ENCODE results near the gene IPO4. TPM values are rescaled to one million over a fixed set of nuclear protein-coding genes. Genes with fewer than 3 reads are reported as not detected.

Gene IPO4
- total RNA-seq, 2 donors from 2014 or later = 56.3 to 67.4 TPM

- TF ChIP-seq CTCF (conservative IDR thresholded peaks at IDR 0.05) = no peak
- no peaks in the 10 kb centered on the region for H3K27me3 Mint-ChIP-seq (ENCODE audit: insufficient read depth)
- H3K9me3 ChIP-seq (ENCODE audit: control insufficient read depth, low read length) = no peaks in the 10 kb centered on the region
- peaks cover 6% of the 10 kb centered on the region for H3K4me1 Mint-ChIP-seq
- no peak for DNase-seq
- H3K9me3 Mint-ChIP-seq = no peaks in the 10 kb centered on the region
- no peak overlapping the region for H3K27ac ChIP-seq (ENCODE audit: low read depth, low read length)
- H3K4me1 ChIP-seq (ENCODE audit: control insufficient read depth, insufficient read depth, low read length) = no peaks in the 10 kb centered on the region
- peaks cover 67% of the 10 kb centered on the region for H3K36me3 ChIP-seq (ENCODE audit: control insufficient read depth, insufficient read depth, low read length)
- no peaks in the 10 kb centered on the region for H3K27me3 ChIP-seq (ENCODE audit: control insufficient read depth, insufficient read depth, low read length, poor library complexity, severe bottlenecking)
- no peak overlapping the region for H3K27ac Mint-ChIP-seq
- H3K9ac ChIP-seq (ENCODE audit: extremely low read depth, low read length, poor library complexity, severe bottlenecking) = no peak overlapping the region
- H3K4me3 ChIP-seq (ENCODE audit: low read length) = no peak overlapping the region
- 94% methylated on average over 11 to 19 of the region's 19 CpGs for WGBS, 2 experiments (ENCODE audit: insufficient coverage in 1 of 2, insufficient read length in 1 of 2)
- no peak overlapping the region for H3K4me3 Mint-ChIP-seq
- peaks cover 50% of the 10 kb centered on the region for H3K36me3 Mint-ChIP-seq (ENCODE audit: low read depth)
Measured at GRCh38 chr14:24184104-24184970, 4.3 kb downstream of the IPO4 start.

GRCh38 chr14:24183014-24183481 lies 5.6 kb downstream of the IPO4 start:
- DNase-seq = no peak
- no peaks in the 10 kb centered on the region for H3K27me3 Mint-ChIP-seq (ENCODE audit: insufficient read depth)
- H3K27ac ChIP-seq (ENCODE audit: low read depth, low read length) = no peak overlapping the region
- TF ChIP-seq CTCF (conservative IDR thresholded peaks at IDR 0.05) = no peak
- H3K27me3 ChIP-seq (ENCODE audit: control insufficient read depth, insufficient read depth, low read length, poor library complexity, severe bottlenecking) = no peaks in the 10 kb centered on the region
- H3K4me3 ChIP-seq (ENCODE audit: low read length) = no peak overlapping the region
- H3K27ac Mint-ChIP-seq = no peak overlapping the region
- WGBS, 2 experiments (ENCODE audit: insufficient coverage in 1 of 2, insufficient read length in 1 of 2) = 94 to 100% methylated on average over 8 to 15 of the region's 15 CpGs
- no peak overlapping the region for H3K9ac ChIP-seq (ENCODE audit: extremely low read depth, low read length, poor library complexity, severe bottlenecking)
- H3K36me3 Mint-ChIP-seq (ENCODE audit: low read depth) = peaks cover 61% of the 10 kb centered on the region
- H3K9me3 ChIP-seq (ENCODE audit: control insufficient read depth, low read length) = no peaks in the 10 kb centered on the region
- peaks cover 5% of the 10 kb centered on the region for H3K4me1 Mint-ChIP-seq
- H3K4me3 Mint-ChIP-seq = no peak overlapping the region
- peaks cover 74% of the 10 kb centered on the region for H3K36me3 ChIP-seq (ENCODE audit: control insufficient read depth, insufficient read depth, low read length)
- no peaks in the 10 kb centered on the region for H3K9me3 Mint-ChIP-seq
- no peaks in the 10 kb centered on the region for H3K4me1 ChIP-seq (ENCODE audit: control insufficient read depth, insufficient read depth, low read length)

- Mint-ChIP-seq H3K9me3 (no peaks in the 10 kb centered on the region), H3K36me3 (ENCODE audit: low read depth) (peaks cover 67% of the 10 kb centered on the region), H3K27me3 (ENCODE audit: insufficient read depth) (no peaks in the 10 kb centered on the region), H3K4me1 (no peaks in the 10 kb centered on the region), H3K4me3 (no peak overlapping the region), H3K27ac (no peak overlapping the region)
- no peak overlapping the region for H3K9ac ChIP-seq (ENCODE audit: extremely low read depth, low read length, poor library complexity, severe bottlenecking)
- H3K4me3 ChIP-seq (ENCODE audit: low read length) = no peak overlapping the region
- H3K4me1 ChIP-seq (ENCODE audit: control insufficient read depth, insufficient read depth, low read length) = no peaks in the 10 kb centered on the region
- no peak overlapping the region for H3K27ac ChIP-seq (ENCODE audit: low read depth, low read length)
- no peak for TF ChIP-seq CTCF (conservative IDR thresholded peaks at IDR 0.05)
- 92 to 96% methylated on average over 9 to 14 of the region's 14 CpGs for WGBS, 2 experiments (ENCODE audit: insufficient coverage in 1 of 2, insufficient read length in 1 of 2)
- H3K27me3 ChIP-seq (ENCODE audit: control insufficient read depth, insufficient read depth, low read length, poor library complexity, severe bottlenecking) = no peaks in the 10 kb centered on the region
- H3K9me3 ChIP-seq (ENCODE audit: control insufficient read depth, low read length) = no peaks in the 10 kb centered on the region
- peaks cover 74% of the 10 kb centered on the region for H3K36me3 ChIP-seq (ENCODE audit: control insufficient read depth, insufficient read depth, low read length)
- DNase-seq = no peak
Measured at GRCh38 chr14:24182110-24182882, 6.3 kb downstream of the IPO4 start.

All from endodermal cell (in vitro differentiated cells).